ENCODE measurements around the gene CPNE4. TPM values are rescaled to one million over a fixed set of nuclear protein-coding genes. Genes with fewer than 3 reads are reported as not detected.

The CPNE4 gene
- total RNA-seq, 1 donor from 2014 or later: 2.7 TPM

DNA sequence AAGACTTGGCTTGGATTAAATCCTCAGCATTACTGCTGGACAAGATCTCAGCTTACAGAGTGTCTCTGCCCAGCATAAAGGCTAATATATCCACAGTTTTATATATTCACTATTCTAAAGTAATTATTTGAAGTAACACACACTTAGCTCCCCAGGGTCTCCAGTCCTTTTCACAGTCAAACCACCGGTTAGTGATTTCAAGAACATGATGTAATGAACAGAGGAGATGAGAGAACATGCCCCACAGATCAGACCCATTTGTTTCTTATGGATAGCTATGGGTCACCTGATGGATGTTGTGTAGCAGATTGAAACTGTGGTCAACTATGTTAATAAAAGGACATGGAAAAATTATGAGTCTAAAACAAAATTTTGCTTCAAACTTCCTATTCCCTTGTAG, 487.2 kb downstream of the CPNE4 start:
- Mint-ChIP-seq H3K4me1 (ENCODE audit: low read depth, unreplicated experiment) (peaks cover 10% of the 10 kb centered on the region), H3K4me3 (ENCODE audit: unreplicated experiment) (no peak overlapping the region)

DNA sequence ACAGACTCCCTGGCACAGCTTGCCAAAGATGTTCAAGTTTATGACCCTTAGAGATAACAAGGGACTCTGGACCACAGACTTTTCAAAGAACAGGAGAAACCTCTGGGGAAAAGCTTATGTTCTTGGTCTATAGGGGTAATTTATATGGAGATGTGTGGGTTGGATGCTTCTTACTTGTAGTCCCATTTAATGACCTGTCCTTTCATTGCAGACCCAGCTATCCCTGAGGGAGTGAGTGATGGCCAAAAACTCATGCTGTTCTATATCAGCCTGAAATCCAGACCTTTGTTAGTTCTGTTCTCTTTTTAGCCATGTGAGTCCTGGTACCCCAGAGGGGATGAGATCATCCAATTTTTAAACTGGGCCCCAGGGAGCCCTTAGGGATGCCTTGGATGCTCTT, 488.4 kb downstream of the CPNE4 start:
- peaks cover 3% of the 10 kb centered on the region for H3K27me3 Mint-ChIP-seq (ENCODE audit: unreplicated experiment)
- H3K9me3 Mint-ChIP-seq (ENCODE audit: unreplicated experiment): no peaks in the 10 kb centered on the region
- no peak overlapping the region for H3K4me3 Mint-ChIP-seq (ENCODE audit: unreplicated experiment)
- no peak for TF ChIP-seq CTCF (IDR thresholded peaks at IDR 0.05; ENCODE audit: partially characterized antibody, unreplicated experiment)
- DNase-seq: no peak
- H3K4me1 Mint-ChIP-seq (ENCODE audit: low read depth, unreplicated experiment): peaks cover 7% of the 10 kb centered on the region
- no peak overlapping the region for H3K27ac Mint-ChIP-seq (ENCODE audit: unreplicated experiment)
- H3K36me3 Mint-ChIP-seq (ENCODE audit: unreplicated experiment): no peaks in the 10 kb centered on the region

More for the DNA sequence above, 487.2 kb downstream of the CPNE4 start:
- Mint-ChIP-seq H3K36me3 (ENCODE audit: unreplicated experiment) (no peaks in the 10 kb centered on the region), H3K27me3 (ENCODE audit: unreplicated experiment) (peaks cover 3% of the 10 kb centered on the region), H3K9me3 (ENCODE audit: unreplicated experiment) (no peaks in the 10 kb centered on the region), H3K27ac (ENCODE audit: unreplicated experiment) (no peak overlapping the region)
- TF ChIP-seq CTCF (IDR thresholded peaks at IDR 0.05; ENCODE audit: partially characterized antibody, unreplicated experiment): no peak
- DNase-seq: no peak

DNA sequence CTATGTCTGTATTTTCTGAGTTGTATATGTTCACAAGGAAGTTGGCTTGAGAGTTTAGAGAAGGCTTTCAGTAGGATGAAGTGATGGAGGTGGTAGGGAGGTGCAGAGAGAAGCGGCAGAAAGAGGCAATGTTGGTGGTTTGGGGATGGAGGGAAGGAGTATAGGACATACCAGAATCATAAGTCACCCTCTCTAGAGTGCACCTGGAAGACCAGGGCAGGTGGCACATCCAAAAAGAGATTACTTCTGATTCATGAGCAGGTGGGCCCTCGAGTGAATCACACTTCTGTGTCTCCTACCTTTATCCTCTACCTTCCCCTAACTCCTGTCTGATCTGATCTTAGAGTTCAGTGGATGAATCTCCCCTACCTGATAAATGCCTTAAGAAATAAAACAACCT, 490.3 kb downstream of the CPNE4 start:
- Mint-ChIP-seq H3K4me3 (ENCODE audit: unreplicated experiment) (no peak overlapping the region), H3K9me3 (ENCODE audit: unreplicated experiment) (no peaks in the 10 kb centered on the region), H3K4me1 (ENCODE audit: low read depth, unreplicated experiment) (peaks cover 7% of the 10 kb centered on the region), H3K27me3 (ENCODE audit: unreplicated experiment) (peaks cover 3% of the 10 kb centered on the region), H3K36me3 (ENCODE audit: unreplicated experiment) (no peaks in the 10 kb centered on the region), H3K27ac (ENCODE audit: unreplicated experiment) (no peak overlapping the region)
- DNase-seq: no peak
- no peak for TF ChIP-seq CTCF (IDR thresholded peaks at IDR 0.05; ENCODE audit: partially characterized antibody, unreplicated experiment)

- Mint-ChIP-seq H3K27ac (ENCODE audit: unreplicated experiment) (no peak overlapping the region), H3K27me3 (ENCODE audit: unreplicated experiment) (peaks cover 3% of the 10 kb centered on the region), H3K4me3 (ENCODE audit: unreplicated experiment) (no peak overlapping the region), H3K9me3 (ENCODE audit: unreplicated experiment) (peaks cover 3% of the 10 kb centered on the region), H3K36me3 (ENCODE audit: unreplicated experiment) (peaks cover 2% of the 10 kb centered on the region), H3K4me1 (ENCODE audit: low read depth, unreplicated experiment) (peaks cover 7% of the 10 kb centered on the region)
- TF ChIP-seq CTCF (IDR thresholded peaks at IDR 0.05; ENCODE audit: partially characterized antibody, unreplicated experiment): no peak
- DNase-seq: no peak
Measured at GRCh38 chr3:131543714-131544113, 491.1 kb downstream of the CPNE4 start.

DNA sequence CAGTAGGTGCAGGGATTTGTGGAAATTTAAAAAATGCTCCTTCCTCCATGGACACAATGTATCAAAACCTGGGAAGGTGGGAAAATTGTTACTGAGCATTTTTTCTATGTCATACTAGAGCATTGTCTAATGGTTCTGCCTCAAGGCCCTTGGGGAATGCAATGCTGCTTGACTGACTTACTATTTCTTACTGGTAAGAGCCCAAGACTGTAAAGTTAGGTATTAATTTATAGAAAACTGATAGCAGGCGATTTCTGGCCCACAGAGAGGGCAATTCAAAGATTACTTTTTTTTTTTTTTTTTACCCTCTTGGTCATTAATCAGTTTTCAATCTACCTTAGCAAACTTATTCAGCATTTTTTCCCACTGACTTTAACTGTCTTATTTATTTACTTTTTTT, 493.5 kb downstream of the CPNE4 start:
- no peak overlapping the region for H3K4me3 Mint-ChIP-seq (ENCODE audit: unreplicated experiment)
- peaks cover 5% of the 10 kb centered on the region for H3K4me1 Mint-ChIP-seq (ENCODE audit: low read depth, unreplicated experiment)
- peaks cover 3% of the 10 kb centered on the region for H3K9me3 Mint-ChIP-seq (ENCODE audit: unreplicated experiment)
- peaks cover 5% of the 10 kb centered on the region for H3K36me3 Mint-ChIP-seq (ENCODE audit: unreplicated experiment)
- no peak for DNase-seq
- no peak for TF ChIP-seq CTCF (IDR thresholded peaks at IDR 0.05; ENCODE audit: partially characterized antibody, unreplicated experiment)
- no peak overlapping the region for H3K27ac Mint-ChIP-seq (ENCODE audit: unreplicated experiment)
- peaks cover 3% of the 10 kb centered on the region for H3K27me3 Mint-ChIP-seq (ENCODE audit: unreplicated experiment)

Data from glutamatergic neuron (in vitro differentiated cells).